Embryonic facial prominence (tissue), 1 donor: Measurements from ENCODE around the gene CCR2.
"Not testable (repeated sequence)": the region's sequence is repeated elsewhere in the genome, so short reads cannot be mapped to it uniquely, and the experiment has no call there.

Experiments used
- DNase-seq: peaks from one replicate; pipeline ENCODE4 v3.0.0-alpha.2; 2016; ENCODE audit errors: extremely low spot score

CCR2 gene

DNA sequence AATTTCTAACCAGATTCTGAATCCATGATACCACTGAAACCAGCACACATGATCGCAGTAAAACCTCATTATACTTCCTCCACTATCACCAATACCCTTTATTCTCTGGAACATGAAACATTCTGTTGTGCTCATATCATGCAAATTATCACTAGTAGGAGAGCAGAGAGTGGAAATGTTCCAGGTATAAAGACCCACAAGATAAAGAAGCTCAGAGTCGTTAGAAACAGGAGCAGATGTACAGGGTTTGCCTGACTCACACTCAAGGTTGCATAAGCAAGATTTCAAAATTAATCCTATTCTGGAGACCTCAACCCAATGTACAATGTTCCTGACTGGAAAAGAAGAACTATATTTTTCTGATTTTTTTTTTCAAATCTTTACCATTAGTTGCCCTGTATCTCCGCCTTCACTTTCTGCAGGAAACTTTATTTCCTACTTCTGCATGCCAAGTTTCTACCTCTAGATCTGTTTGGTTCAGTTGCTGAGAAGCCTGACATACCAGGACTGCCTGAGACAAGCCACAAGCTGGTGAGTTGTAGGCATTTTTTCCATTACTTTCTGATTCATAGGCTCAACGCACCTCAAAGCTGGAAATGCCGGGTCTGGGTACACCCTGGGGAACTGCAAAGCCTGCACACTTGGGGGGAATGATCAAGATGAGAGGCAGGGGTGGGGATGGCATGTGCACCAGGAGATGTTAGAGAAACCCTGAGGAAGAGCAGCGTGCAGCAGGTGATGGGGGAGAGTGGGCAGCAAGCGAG, at the start of gene CCR2:
Gene CCR2, plus strand, starts transcription at position 465 of the 764 bp plus-strand sequence. CDS start 3,417 bp downstream, outside the sequence.
- no peak for DNase-seq

DNA sequence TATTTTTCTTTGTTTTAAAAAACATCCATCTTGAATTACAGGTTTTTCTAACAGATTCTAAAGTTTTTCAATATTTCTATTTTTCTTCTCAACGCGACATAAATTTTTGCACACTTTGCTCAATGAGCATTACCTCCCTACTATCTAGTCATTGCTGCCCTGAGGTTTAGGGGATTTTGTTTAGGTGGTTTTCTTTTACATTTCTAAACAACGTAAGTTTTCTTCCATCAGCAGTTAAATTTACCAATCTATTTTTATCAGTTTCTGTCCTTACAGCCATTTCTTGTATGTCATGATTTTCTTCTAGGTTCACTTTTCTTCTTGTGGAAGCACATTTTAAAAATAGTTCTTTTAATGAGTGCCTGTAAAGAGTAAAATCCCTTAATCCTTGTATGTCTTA, 49.2 kb upstream of the CCR2 start:
- no peak for DNase-seq

DNA sequence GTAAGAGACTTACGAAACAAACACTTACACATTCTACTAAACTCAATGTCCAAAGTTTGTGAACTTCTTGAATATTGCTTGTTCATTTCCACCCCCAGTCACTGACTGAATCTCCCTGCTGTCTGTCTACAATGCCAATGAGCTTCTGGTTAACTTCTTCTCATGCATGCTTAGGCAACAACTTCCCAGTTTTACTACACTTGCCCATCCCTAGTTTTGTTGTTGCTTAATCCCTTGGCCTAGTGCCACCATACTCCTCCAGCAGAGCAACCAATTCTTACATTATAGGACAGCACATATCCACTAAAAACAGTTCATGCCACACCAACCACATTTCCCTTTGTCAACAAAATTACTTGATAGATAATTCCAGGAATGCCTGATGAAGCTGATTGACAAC, 40.9 kb upstream of the CCR2 start:
- DNase-seq, result no peak

DNA sequence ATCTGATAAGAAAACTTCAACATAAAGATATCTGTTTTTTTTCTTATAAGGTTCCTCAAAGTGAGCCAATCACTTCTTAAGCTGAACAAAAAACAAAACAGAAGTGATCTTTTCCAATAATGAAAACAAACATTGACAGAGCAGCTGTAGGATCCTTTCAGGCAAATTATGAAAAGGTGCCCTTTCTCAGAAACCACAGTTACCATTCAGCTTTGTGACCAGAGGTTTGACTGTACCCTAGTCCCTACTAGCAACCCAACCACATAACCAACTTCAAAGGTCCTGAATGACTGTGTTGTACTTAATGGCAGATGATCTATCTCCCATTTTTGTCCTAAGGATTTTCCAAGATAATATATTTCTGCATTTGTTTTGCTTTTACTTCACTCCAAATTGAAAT, 39.4 kb upstream of the CCR2 start:
- DNase-seq, result no peak

DNA sequence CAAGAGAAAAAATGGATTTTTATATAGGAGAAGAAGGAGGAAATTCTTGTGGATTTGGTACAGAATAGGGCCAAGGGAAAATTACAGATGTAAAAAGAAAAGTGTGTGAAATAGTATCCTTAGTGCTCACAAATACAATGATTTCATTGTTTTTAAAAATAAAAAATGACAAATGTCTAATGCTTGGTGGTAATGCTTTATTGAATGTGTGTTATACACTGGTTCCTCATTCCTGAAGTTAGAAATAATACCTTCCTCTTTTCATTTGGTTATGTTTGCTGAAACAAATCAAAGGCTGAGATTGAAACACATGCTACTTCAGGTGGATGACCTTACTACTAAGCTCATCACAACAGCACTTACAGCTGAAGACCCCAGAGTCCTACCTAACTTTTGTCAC, 37.7 kb upstream of the CCR2 start:
- no peak for DNase-seq

DNA sequence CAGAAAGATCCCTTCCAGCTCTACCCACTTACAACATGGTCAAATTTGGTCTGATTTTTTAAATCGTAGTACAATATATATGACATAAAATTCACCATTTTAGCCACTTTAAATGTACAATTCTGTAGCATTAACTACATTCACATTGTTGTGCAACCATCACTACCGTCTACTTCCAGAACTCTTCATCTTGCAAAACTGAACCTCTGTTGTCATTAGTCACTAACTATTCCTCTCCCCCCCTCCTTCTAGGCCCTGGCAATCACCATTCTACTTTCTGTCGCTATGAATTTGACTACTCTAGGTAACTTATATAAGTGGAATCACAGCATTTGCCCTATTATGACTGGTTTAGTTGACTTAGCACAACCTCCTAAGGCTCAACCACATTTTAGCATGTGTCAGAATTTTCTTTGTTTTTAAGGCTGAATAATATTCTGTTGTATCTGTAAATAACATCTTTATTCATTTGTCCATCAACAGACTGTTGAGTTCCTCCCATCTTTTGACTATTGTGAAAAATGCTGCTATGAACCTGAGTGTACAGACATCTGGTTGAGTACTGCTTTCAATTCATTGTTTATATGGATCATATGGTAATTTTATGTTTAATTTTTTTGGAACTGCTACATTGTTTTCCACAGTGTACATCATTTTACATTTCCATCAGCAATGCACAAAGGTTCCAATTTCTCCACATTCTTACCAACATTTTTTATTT, 35.5 kb upstream of the CCR2 start:
- DNase-seq, result no peak

DNA sequence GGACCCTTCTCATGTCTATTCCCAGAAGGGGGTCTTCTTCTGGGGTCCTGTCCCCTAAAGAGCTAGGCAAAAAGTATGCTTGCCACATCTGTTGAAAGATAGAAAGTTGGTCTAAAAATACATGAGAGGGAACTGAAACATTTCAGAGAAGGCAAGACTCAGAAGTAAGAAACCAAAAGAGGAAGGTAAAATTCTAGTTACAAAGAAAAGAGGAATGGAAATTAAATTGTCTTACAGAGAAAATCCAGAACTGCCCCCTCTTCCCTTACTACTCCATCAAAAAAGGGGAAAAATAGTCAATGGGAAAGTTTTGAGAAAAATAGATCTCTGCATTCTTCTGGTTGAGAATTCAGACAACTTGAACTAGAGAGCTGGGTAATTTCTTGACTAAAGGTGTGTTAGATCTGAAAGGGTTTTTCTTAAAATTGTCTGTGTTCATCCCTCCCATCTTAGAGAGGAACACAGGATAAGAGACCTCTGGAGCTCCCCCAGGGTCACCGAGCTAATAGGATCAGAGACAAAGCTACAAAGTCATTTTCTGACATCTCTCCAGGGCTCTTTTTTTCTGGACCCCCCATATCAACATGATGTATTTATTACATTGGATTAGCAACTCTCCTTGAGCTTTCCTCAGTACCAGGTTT, 32.3 kb upstream of the CCR2 start:
- DNase-seq, result no peak

DNA sequence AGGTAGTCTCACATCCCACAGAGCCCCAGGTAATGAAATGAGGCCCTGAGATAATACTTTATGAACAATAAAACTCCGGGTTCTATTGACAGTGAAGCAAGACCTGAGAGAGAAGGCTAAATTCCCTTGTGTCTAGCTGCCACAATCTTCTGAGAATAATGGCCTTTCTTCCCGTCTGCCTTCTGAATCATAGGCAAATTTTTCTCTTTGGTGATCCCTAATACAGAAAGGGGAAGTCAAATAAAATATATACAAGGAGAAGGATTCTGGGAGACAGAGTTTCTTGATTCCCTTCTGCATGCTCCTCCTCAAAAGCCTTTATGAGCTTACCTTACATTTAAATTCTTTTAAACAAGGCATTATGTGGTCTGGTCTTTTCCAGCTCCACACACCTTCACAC, 29.9 kb upstream of the CCR2 start:
- DNase-seq, result no peak

DNA sequence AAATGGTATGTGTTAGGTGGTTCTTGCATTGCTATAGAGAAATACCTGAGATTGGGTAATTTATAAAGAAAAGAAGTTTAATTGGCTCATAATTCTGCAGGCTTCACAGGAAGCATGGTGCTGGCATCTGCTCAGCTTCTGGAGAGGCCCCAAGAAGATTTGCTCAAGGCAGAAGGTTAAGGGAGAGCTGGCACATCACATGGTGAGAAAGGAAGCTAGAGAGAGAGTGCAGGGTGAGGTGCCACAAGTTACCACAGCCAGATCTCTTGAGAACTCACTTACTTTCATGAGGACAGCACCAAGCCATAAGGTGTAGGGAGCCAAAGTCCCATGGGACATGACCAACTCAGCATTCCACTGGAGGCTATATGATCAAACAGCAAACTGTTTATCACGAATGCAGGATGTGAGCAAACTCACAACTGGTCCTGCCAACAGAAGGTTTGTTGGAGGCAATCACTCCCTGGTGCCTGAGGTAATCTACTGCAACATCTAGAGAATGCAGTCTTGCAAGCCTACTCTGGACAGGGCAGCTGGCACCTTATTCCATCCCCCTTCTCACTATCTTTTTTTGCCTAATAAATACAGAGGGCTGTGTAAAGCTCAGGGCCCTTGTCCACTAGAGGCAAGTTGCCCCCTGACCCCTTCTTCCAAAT, 28.1 kb upstream of the CCR2 start:
- DNase-seq, result no peak

DNA sequence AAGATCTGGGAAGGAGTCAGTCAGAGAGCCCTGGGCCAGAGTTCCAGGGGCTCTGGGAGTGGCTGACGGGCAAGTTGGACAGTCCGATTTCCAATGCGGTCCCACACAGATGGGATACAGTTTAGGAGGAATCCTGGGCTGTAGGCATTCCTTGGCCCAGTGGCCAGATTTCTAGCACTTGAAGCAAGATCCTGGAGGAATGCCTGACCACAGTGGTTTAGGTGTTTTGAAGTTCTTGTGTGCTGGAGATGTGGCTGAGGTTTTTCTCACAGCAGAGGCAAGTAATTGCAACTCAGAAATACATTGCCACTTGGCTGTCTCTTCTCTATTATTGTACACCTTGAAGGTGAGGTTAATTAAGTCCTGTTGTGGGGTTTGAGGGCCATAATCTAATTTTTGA, 23.2 kb upstream of the CCR2 start:
- DNase-seq, result not testable (repeated sequence)

DNA sequence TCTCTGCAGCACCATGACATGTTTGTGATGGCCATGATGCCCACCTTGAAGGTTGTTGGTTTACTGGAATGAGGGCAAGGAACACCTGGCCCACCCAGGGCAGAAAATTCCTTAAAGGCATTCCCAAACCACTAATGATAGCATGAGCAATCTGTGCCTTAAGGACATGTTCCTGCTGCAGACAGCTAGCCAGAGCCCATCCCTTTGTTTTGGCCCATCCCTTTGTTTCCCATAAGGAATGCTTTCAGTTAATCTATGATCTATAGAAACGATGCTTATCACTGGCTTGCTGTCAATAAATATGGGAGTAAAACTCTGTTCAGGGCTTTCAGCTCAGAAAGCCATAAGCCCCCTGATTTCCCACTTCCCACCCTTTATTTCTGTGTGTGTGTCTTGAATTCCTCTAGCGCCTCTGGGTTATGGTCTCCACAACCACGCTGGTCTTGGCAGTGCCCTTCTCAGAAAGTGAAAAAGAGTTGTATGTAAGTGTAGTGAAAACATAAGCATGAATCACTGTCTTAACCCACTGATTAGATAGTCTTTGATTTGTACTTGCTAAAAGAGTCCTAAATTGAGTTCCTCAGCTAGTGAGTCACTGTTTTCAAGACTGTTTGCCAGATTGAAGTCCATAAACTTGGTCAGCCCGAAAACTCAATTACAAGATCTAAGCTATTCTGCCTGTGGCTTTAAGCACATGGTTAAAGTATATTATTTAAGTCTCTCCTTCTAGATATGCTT, 19.0 kb upstream of the CCR2 start:
- no peak for DNase-seq

DNA sequence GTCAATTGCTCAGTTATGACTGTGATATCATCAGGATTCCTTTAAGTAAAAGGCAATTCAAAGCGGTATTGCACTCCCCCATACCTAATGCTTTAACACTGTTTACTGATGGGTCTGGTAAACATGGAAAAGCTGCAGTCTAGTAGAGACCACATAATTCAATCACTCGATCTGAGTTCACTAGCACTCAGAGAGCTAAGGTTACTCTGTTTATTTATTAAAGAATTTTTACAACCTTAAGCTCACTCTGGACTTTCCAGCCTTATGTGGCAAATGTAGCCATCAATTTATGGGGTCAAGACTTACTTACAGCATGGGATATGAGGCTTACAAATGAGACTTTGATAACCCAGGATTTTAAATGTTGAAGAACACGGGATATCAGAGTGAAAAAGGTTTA, 18.4 kb upstream of the CCR2 start:
- DNase-seq, result no peak

DNA sequence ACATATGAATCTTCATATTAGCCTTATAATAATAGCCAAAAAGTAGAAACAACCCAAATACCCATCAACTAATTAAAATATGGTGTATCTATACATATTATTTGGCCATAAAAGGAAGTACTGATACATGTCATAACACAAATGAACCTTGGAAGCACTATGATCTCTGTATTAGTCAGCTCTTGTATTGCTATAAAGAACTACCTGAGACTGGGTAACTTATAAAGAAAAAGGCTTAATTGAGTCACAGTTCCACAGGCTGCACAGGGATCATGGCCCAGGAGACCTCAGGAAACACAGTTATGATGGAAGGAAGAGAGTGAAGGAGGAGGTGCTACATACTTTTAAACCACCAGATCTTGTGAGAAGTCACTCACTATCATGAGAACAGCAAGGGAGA, 16.0 kb upstream of the CCR2 start:
- no peak for DNase-seq

DNA sequence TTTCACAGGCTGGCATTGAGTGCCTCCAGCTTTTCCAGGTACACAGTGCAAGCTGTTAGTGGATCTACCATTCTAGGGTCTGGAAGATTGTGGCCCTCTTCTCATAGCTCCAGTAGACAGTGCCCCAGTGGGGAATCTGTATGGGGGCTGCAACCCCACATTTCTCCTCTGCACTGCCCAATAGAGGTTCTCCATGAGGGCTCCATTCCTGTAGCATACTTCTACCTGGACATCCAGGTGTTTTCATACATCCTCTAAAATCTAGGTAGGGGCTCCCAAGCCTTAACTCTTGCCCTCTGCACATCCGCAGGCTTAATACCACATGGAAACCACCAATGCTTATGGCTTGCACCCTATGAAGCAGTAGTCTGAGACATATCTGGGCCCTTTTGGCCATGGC, 15.1 kb upstream of the CCR2 start:
- DNase-seq, result no peak

DNA sequence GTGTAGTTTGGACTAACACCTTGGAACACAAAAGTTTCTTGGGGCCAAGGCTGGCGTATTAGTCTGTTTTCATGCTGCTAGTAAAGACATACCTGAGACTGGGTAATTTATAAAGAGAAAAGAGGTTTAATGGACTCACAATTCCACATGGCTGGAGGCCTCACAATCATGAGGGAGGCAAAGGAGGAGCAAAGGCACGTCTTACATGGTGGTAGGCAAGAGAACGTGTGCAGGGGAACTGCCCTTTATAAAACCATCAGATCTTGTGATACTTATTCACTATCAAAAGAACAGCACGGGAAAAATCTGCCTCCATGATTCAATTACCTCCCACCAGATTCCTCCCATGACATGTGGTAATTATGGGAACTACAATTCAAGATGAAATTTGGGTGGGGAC, 9.4 kb upstream of the CCR2 start:
- no peak for DNase-seq

DNA sequence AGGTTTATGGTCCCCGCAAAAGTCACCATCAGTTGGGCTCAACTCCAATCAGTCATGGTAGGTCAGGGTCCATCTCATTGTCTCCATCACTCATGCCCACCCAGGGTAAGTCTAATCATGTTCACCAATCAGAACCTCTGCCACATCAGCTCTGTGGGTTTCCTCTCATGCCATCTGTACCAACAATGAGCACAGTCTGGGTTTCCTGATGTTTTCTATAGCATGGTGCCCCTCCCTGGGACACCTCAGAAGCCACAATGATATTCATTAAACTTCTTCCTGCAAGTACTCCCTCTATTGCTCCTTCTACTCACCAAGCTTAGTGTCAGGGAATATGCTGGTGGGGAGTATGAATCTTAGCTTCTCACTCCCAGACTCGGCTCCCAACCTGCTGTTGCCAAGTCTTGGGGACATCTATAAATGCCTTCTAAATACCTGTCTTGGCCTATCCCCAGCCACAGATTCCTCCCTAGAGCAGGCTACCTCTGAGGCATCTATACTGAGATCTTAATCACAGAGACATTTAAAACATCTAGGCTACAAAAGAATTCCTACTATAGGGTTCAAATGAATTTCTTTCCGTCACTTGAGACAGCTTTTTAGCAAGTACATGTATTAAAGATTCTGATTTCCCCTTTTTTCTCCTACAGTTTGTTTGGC, 5.0 kb upstream of the CCR2 start:
- DNase-seq, result no peak

DNA sequence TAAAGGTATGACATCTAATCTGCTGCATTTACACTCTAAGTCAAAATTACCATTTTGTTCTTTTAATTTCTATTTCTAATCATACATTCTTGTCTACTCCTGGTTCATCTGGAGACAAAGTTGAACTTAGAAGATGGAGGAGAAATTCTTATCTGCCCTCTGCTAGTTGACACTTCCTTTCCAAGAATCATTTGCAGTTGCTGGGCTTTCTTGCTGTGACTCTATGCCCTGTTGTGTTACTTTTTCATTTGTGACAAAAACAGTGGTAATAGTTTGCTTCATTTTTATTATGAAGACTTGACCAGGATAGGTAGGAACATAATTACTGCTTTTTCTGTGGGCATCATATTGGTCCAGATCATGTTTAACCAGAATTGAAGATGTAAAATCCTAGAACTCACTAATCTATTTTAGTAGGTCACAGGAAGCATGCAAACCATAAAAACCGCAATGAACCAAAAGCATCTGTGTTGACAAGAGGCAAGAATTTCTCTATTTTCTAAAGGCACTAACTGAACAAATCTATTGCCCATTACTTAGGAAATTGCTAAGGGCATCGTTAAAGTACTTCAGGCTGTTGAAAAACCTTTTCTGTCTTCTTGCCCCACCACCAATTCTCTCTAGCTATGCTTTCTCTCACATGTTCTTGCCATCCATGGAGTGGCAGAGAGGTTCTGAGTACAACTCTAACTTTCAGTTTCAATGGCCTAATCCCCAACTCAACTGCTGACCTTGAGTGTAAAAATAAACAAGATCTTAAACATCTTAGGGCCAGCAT, 4.2 kb upstream of the CCR2 start:
- no peak for DNase-seq

DNA sequence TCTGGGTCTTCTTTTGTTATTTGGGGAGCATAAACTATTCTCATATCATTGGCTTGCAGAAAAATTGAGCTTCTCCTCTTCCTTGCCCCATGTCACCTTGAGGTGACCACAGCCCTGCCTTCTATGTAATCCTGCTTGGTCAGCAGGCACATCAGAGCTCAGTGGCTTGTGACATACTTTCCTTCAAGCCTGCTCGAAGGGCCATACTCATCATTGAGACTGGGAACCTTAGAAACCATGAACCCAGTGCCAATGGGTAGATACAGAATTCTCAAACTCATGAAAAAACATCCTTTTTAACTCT, 3.7 kb upstream of the CCR2 start:
- DNase-seq, result no peak

DNA sequence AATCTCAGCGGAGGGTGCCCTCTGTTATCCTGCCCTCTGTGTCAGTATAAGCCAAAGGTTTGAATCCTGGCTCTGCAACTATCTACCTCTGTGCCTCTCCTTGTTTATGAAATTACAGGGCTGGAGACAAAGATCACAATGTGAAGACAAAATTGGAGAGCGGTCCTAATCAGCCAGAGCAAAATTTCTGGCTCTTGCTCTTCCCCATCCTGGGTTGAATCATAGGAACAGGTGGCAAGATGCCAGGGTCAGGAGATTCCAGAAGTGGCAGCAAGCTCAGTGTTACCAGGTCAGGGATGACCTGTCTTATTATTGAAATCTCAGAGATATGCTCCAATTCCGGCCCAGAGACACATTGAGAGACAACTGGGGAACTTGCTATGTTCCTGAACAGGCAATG, 2.3 kb upstream of the CCR2 start:
- DNase-seq, result no peak

DNA sequence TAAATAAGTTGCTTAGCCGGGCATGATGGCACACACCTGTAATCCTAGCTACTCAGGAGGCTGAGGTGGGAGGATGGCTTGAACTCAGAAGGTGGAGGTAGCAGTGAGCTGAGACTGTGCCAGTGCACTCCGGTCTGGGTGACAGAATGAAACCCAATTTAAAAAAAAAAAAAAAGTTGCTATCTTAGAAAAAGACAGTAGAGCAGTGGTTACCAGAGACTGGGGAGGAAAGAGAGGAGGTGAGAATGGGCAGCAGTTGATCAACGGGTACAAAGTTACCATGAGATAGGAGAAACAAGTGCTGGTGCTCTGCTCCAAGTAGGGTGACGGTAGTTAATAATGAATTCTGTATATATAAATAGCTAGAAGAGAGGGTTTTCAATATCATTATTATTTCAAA, 821 bp upstream of the CCR2 start:
- DNase-seq, result no peak

DNA sequence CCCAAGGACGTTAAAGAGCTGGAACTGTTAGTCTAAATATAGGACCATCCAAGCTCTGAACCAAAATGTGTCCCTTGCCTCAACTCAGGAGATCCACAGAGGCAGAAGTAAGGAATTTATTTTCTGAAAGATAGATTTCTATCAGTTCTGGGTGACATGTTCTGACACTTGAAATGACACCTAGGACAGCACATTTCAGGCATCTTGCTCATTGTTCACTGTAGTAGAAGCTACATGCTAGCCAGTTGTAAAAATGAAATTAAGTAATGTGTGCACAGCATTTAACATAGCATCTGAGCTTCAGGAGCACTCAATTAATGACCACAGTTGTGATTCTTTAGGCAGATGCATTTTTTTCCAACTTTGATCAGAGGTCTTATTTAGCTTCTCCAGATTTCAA, 567 bp downstream of the CCR2 start:
- no peak for DNase-seq
